Fibroblast of peridontal ligament (primary cell): Measurements from ENCODE around the gene SETD2.
A peak's percentile ranks its signal among the peaks of the same experiment; 100 is the strongest.

Source experiments
- DNase-seq: peaks from one replicate; pipeline ENCODE4 v3.0.0-alpha.2; 2010; ENCODE audit errors: extremely low read depth

Gene SETD2

DNA sequence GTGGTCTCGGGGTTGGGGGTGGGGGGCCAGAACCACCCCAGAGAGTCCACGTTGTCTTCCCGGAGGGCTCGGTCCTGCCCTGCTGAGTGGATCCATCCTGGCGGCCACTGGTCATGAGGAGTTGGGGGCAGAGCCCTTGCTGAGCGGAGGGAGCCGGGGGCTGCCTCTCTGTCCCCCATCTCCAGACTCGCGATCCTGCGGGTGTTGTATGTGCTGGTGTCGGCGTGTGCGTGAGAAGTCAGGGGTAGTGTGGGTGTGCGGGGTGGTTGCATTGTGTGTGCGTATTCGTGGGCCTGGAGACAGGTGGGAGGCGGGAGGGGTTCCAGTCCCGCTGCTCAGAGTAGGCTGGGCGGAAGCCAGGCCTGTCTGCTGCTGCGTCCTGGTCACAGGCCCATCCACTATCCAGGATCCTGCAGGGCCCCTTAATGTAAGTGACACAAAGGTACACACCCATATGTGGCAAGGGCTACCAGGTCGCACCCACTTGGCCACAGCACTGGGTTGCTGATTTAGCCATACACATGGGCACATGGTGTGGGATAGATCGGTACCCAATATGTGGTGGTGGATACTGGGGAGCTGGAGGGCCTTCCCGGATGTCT lies 153.7 kb downstream of the SETD2 start:
- DNase-seq: no peak

DNA sequence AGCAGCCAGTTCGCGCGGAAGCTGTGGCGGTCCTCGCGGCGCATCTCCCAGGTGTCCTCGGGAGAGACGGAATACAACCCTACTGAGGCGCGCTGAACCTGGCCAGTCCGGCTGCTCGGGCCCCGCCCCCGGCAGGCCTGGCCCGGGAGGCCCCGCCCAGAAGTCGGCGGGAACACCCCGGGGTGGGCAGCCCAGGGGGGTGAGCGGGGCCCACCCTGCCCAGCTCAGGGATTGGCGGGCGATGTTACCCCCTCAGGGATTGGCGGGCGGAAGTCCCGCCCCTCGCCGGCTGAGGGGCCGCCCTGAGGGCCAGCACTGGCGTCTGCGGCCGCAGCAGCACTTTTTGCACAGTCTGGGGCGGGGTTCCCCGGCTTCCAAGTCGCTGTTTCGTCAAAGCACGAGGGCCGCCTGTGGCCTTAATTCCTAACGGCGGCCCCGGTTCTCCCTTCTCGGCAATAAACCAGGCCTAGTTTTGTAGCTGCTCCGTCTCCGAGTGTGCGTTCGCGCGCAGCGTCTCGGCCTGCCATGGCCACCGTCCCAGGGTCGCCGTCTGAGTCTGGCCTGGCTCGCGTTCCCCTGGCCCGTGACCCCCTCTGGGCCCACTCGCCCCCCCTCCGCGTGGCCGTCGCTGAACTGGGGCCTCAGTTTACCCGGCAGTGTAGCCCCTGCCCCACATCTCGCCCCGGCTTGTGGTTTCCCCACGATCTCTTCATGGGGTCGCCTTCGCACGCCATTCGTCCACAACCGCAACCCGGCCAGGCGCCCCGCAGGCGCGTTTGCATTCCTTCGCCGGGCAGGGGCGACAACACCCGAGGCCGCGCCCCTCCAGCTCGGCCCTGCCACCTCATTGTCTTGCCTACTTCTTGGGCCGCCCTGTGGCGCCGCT lies 154.4 kb downstream of the SETD2 start:
- peak; percentile 88 for DNase-seq

DNA sequence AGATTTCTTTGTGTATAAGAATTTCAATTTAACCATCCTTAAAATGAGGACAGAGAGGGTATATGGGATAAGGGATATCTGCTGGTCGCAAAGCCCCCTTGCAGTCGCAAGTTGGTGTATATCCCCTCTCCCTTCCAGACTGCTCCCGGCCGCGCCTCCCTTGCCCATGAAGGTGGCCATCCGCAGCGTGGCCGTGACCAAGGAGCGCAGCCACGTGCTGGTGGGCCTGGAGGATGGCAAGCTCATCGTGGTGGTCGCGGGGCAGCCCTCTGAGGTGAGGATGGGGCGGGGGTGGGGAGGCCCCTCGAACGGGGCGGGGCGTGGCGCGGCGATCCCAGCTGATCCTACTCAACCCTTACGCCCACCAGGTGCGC lies 155.1 kb downstream of the SETD2 start:
- DNase-seq: no peak

DNA sequence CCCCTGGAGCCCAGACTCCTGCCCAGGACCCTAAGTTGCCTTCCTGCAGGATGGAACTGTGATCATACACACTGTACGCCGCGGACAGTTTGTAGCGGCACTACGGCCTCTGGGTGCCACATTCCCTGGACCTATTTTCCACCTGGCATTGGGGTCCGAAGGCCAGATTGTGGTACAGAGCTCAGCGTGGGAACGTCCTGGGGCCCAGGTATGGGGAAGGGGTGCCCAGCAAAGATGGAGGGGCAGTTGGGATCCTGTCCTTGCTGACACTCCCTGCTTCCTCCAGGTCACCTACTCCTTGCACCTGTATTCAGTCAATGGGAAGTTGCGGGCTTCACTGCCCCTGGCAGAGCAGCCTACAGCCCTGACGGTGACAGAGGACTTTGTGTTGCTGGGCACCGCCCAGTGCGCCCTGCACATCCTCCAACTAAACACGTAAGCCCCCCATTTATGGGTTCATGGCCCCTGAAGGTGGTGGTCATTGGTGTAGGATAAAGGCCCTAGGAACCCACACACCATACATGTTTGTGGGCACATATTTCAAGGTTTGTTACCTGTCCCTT lies 155.6 kb downstream of the SETD2 start:
- no peak for DNase-seq

DNA sequence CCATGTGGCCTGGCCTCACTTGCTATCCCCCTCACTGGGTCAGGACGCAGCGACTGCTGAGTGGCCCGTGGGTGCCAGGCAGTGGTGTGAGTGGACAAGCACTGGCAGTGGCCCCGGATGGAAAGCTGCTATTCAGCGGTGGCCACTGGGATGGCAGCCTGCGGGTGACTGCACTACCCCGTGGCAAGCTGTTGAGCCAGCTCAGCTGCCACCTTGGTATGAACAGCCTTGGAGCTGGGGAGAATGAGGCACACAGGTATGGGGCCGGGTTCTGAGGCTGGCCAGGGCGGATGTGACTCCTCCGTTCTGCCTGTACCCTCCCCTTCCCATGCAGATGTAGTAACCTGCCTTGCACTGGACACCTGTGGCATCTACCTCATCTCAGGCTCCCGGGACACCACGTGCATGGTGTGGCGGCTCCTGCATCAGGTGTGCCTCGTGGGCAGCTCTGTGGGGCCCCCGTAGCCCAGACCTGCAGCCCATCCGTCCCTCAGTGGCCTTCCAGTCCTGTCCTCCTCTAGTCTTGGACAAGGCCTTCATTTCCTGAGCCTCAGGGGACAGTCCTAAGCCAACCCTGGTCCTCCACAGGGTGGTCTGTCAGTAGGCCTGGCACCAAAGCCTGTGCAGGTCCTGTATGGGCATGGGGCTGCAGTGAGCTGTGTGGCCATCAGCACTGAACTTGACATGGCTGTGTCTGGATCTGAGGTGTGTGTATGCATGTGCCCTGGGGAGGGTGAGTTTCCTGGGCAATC lies 156.3 kb downstream of the SETD2 start:
- no peak for DNase-seq

DNA sequence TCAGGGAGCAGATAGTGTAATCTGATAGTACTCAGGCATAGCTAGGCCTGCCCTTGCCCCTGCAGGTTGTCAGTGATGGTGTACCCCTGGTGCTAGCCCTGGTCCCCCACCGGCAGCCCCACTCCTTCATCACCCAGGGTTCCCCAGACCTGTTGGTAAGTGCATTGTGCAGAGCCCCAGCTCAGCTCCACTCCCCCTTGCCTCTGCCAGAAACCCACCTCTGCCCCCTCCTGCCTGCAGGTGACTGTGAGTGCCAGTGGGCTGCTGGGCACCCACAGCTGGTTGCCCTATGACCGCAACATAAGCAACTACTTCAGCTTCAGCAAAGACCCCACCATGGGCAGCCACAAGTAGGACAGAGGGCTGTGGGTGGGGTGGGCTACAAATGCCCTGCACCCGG lies 156.9 kb downstream of the SETD2 start:
- no peak for DNase-seq

DNA sequence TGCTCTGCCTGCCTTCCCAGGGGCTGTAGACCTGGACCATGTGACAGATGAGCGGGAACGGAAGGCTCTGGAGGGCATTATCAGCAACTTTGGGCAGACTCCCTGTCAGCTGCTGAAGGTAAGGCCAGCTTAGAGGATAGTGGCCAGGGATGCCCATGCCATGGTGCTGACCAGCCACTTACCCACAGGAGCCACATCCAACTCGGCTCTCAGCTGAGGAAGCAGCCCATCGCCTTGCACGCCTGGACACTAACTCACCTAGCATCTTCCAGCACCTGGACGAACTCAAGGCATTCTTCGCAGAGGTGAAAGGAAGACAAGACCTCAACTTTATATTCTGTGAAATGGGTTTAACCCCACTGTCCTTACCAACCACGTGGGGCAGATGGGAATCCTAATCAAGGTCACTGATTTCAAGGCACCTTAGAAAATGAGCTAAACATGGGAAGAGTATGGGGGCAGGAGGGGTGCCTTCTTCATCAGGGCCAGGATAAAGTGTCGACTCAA lies 157.7 kb downstream of the SETD2 start:
- no peak for DNase-seq

DNA sequence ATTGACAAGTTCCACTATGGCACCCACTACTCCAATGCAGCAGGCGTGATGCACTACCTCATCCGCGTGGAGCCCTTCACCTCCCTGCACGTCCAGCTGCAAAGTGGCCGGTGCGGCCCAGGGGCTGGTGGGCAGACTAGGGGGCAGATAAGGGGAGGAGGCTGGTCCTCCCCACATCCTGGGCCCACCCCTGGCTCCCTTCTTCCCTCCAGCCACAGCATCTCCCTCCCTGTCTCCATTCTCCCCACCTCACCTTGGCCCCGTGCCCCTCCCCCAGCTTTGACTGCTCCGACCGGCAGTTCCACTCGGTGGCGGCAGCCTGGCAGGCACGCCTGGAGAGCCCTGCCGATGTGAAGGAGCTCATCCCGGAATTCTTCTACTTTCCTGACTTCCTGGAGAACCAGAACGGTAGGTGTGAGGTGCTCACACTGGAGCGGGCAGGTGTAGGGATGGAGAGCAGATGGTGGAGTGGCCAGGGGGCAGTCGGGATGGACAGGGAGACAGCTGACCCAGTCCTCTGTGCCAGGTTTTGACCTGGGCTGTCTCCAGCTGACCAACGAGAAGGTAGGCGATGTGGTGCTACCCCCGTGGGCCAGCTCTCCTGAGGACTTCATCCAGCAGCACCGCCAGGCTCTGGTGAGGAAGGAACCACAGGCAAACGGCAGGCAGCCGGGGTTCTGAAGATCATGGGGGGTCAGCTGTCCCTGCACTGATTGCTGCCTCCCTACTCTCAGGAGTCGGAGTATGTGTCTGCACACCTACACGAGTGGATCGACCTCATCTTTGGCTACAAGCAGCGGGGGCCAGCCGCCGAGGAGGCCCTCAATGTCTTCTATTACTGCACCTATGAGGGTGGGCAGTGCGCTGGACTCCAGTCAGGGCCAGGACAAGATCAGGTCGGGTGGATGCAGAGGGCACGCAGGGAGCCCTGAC lies 158.4 kb downstream of the SETD2 start:
- DNase-seq: no peak

DNA sequence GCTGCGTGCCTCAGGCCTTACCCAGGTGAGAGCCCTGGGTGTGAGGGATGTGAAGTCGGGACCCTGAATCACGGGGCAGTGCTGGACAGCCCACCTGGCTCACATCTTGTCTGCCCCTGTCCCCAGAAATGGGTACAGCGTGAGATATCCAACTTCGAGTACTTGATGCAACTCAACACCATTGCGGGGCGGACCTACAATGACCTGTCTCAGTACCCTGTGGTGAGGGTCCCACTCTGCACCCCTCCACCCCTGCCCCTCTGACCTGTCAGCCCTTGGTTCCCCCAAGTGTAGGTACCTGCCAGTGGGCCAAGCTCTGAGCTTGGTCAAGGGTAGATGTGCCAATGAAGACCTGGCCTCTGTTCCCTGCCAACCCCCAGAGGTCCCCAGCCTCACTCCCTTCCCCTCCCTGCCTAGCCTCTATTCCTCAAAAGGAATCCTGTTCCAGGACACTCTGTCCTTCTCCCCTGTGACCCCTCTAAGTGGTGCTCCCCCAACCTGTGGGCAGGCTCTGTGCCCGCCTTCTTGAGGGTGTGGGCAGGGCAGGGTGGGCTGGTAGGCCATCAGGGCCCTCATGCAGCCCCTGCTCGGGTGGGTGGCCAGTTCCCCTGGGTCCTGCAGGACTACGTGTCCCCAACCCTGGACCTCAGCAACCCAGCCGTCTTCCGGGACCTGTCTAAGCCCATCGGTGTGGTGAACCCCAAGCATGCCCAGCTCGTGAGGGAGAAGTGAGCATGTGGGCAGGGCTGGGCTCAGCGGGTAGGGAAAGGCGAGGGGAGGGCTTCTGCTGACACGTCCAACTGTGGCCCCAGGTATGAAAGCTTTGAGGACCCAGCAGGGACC lies 159.3 kb downstream of the SETD2 start:
- DNase-seq: no peak

DNA sequence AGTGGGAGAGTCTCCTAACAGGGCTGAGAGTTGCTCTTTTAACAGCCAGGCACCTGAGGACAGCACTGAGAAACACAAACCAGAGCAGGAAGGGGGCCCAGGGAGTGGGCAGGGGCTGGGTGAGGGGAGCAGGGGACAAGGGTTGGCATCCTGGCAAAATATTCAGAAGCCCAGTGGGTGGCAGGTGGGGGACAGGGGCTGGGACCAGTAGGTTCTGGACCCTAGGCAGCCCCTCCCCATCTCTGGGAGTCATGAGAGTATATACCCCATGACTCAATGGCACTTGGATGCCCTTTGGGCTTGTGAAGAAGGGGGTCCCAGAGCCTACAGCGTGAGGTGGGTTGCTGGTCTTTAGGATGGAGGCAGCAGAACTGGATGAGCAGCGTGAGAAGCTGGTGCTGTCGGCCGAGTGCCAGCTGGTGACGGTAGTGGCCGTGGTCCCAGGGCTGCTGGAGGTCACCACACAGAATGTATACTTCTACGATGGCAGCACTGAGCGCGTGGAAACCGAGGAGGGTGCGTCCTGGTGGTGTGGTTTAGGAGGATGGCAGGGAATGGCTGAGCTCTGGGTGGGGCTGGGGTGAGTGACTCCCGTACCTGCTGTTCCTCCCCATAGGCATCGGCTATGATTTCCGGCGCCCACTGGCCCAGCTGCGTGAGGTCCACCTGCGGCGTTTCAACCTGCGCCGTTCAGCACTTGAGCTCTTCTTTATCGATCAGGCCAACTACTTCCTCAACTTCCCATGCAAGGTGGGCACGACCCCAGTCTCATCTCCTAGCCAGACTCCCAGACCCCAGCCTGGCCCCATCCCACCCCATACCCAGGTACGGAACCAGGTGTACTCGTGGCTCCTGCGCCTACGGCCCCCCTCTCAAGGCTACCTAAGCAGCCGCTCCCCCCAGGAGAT lies 160.2 kb downstream of the SETD2 start:
- DNase-seq: no peak

- DNase-seq: no peak
Observed at GRCh38 chr3:47003056-47003410, 160.9 kb downstream of the SETD2 start.

GRCh38 chr3:47002171-47003055 lies 161.5 kb downstream of the SETD2 start:
- no peak for DNase-seq

GRCh38 chr3:47001731-47002170 lies 162.2 kb downstream of the SETD2 start:
- no peak for DNase-seq

GRCh38 chr3:47000922-47001730 lies 162.8 kb downstream of the SETD2 start:
- no peak for DNase-seq

DNA sequence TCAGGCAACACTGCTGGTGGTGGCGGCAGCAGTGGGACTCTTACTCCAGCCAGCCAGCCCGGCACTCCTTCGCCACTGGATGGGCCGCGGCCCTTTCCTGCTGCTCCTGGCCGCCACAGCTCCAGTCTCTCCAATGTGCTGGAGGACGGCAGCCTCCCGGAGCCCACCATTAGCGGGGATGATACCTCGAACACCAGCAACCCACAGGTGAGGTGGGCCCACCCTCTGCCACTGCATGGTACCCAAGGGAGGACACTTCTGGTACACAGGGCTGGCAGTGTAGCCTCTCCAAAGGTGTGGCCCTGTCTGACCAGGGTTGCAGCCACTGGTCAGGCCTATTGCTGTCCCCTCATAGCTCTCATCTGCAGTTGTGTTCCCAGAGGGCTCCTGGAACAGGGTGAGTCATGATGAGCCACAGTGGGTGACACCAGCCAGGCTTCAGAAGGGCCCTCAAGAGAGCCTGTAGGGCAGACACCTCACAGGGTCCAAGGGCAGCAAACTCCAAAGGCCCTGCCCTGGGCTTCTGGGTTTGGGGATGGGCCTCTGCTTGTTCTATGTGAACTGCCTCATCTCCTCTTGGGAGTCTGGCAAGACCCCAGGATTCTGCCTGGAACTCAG lies 163.6 kb downstream of the SETD2 start:
- no peak for DNase-seq

GRCh38 chr3:46999516-47000197 lies 164.3 kb downstream of the SETD2 start:
- no peak for DNase-seq
